ENCODE measurements around the gene SYT7.

- TF ChIP-seq CTCF (IDR thresholded peaks at IDR 0.05) (no peak), POLR2A (IDR thresholded peaks at IDR 0.05) (no peak)
These were observed 33.0 kb upstream of the SYT7 start for GRCh38 chr11:61613870-61614269.
